SU-DHL-6 (cell line): ENCODE data around the gene CMSS1.

Experiments
- EZH2phosphoT487 ChIP-seq: fragments of 200-600 bp; sonication (generic), shearing (Covaris generic); conservative IDR thresholded peaks from 2 replicates; pipeline ENCODE4 v1.6.1; 2018; ENCODE audit warnings: mild to moderate bottlenecking, antibody characterized with exemption, low read length, moderate library complexity, mixed read lengths
- TF ChIP-seq, protein P1 (sequence below): fragments of 200-600 bp; sonication (generic); IDR thresholded peaks from one replicate; pipeline ENCODE4 v1.5.1; 2017; ENCODE audit warnings: antibody characterized with exemption, mild to moderate bottlenecking, low read length, moderate library complexity; ENCODE audit not compliant: insufficient read depth, poor library complexity, severe bottlenecking

DNA sequence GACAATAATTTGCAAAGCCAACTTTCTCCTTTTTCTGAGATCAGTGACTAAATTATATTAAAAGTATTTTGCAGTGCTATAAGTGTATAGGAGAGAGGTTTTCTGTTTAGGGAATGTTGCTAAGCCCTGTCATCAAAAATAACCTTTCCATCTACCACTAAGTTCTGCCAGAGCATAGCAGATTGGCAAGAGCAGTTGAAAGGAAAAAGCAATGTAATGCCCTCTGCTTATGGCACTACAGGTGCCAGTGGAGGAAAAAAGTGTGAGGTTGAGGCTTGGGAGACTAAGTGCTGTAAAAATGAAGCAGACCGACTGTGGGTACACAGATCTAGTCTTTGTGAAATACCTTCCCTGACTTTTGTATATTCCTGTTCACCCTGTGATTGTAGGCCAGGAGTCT is 285.1 kb downstream of the CMSS1 start:
- TF ChIP-seq, protein P1, sequence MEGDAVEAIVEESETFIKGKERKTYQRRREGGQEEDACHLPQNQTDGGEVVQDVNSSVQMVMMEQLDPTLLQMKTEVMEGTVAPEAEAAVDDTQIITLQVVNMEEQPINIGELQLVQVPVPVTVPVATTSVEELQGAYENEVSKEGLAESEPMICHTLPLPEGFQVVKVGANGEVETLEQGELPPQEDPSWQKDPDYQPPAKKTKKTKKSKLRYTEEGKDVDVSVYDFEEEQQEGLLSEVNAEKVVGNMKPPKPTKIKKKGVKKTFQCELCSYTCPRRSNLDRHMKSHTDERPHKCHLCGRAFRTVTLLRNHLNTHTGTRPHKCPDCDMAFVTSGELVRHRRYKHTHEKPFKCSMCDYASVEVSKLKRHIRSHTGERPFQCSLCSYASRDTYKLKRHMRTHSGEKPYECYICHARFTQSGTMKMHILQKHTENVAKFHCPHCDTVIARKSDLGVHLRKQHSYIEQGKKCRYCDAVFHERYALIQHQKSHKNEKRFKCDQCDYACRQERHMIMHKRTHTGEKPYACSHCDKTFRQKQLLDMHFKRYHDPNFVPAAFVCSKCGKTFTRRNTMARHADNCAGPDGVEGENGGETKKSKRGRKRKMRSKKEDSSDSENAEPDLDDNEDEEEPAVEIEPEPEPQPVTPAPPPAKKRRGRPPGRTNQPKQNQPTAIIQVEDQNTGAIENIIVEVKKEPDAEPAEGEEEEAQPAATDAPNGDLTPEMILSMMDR: no peak
- no peak for TF ChIP-seq EZH2phosphoT487
